A673 (cell line): Measurements from ENCODE around the gene MYOF. TPM values are rescaled to one million over a fixed set of nuclear protein-coding genes. Genes with fewer than 3 reads are reported as not detected.
A peak's percentile ranks its signal among the peaks of the same experiment; 100 is the strongest.
"Not testable (repeated sequence)": the region's sequence is repeated elsewhere in the genome, so short reads cannot be mapped to it uniquely, and the experiment has no call there.

Experiments
- BruUV-seq: library from RNA; stranded (reverse); fragments of 400-500 nt; replicated peaks from 2 replicates; lab custom pipeline; 2021; lab: Mats Ljungman, UMichigan
- CTCF ChIA-PET: fragments of 300-600 bp; sonication (Branson Sonifier 250); formaldehyde crosslinking; loops from one replicate; lab custom pipeline; 2022; ENCODE audit warnings: antibody characterized with exemption; lab: Charles Lee
- POLR2A ChIA-PET: fragments of 300-600 bp; sonication (Branson Sonifier 250); formaldehyde crosslinking; loops from one replicate; lab custom pipeline; 2022; ENCODE audit warnings: antibody characterized with exemption; ENCODE audit not compliant: low non-redundant PET; lab: Charles Lee
- DNase-seq: peaks from one replicate; pipeline ENCODE4 v3.0.0-alpha.2; 2015; ENCODE audit warnings: low spot score
- H3K27ac ChIP-seq: fragments of 200-600 bp; sonication (generic); 2 replicates; pipeline ENCODE4 v1.5.1; 2016; ENCODE audit warnings: mixed run types, low read depth, mild to moderate bottlenecking, mixed read lengths, antibody characterized with exemption, low read length; ENCODE audit not compliant: poor library complexity, severe bottlenecking
- H3K27me3 ChIP-seq: fragments of 200-600 bp; sonication (generic); replicated peaks from 2 replicates; pipeline ENCODE4 v1.6.1; 2017; ENCODE audit warnings: mixed run types, low read depth, mild to moderate bottlenecking, mixed read lengths, antibody characterized with exemption, low read length; ENCODE audit not compliant: insufficient read depth, poor library complexity
- H3K36me3 ChIP-seq: fragments of 200-600 bp; sonication (generic); 2 replicates; pipeline ENCODE4 v1.6.1; 2016; ENCODE audit warnings: mixed run types, mild to moderate bottlenecking, mixed read lengths, antibody characterized with exemption, low read length; ENCODE audit not compliant: insufficient read depth, poor library complexity, severe bottlenecking
- H3K4me1 ChIP-seq: fragments of 200-600 bp; sonication (generic); 2 replicates; pipeline ENCODE4 v1.6.1; 2017; ENCODE audit warnings: mixed run types, mild to moderate bottlenecking, mixed read lengths, antibody characterized with exemption, low read length; ENCODE audit not compliant: insufficient read depth, poor library complexity, severe bottlenecking
- H3K4me3 ChIP-seq: fragments of 200-600 bp; sonication (generic); 2 replicates; pipeline ENCODE4 v1.5.1; 2016; ENCODE audit warnings: low read depth, mixed run types, mild to moderate bottlenecking, mixed read lengths, low read length; ENCODE audit not compliant: poor library complexity, severe bottlenecking
- H3K9me3 ChIP-seq: fragments of 200-600 bp; sonication (generic); 2 replicates; pipeline ENCODE4 v1.6.1; 2016; ENCODE audit warnings: mixed run types, low read depth, mild to moderate bottlenecking, mixed read lengths, antibody characterized with exemption, low read length; ENCODE audit not compliant: poor library complexity, severe bottlenecking
- CTCF ChIP-seq: fragments of 300-800, 200-600 bp; sonication (generic); conservative IDR thresholded peaks from 2 replicates; pipeline ENCODE4 v1.5.1; 2017; ENCODE audit warnings: low read depth, mild to moderate bottlenecking, antibody characterized with exemption, low read length, moderate library complexity, mixed read lengths
- EZH2 ChIP-seq: fragments of 200-600 bp; sonication (generic); IDR thresholded peaks from 2 replicates; pipeline ENCODE4 v1.6.1; 2017; ENCODE audit warnings: borderline replicate concordance, low read depth, mild to moderate bottlenecking, mixed read lengths, antibody characterized with exemption, low read length; ENCODE audit not compliant: poor library complexity, severe bottlenecking
- intact Hi-C: fragments of 100-400 bp; cut with micrococcal nuclease; formaldehyde crosslinking; loops from one replicate; pipeline ENCODE4 v1.10.0; 2022; ENCODE audit not compliant: unreplicated experiment
- total RNA-seq: library from RNA; stranded (reverse); gene quantifications from 2 replicates; pipeline ENCODE4 v1.2.3, GENCODE V29; 2021

MYOF gene
- total RNA-seq, 1 experiment from 2014 or later: 24.2 TPM

DNA sequence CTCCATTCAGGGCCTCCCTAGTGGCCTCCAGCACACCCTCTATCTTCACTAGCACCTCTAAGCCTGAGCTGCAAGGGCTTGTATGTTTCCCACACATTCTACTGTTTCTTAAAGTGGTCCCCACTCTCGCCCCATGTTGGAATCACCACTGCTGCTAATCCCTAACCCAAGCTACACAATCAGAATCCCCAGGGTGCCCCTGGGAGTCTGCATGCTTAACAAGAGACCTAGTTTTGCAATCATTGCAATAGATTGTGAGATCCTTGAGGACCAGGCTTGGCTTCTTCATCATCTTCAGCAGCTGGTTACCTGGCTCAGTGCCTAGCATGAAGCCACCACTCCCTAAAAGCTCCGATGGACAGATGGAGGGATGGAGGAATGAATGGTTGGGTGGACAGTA, 113.9 kb downstream of the MYOF start:
- no peaks in the 10 kb centered on the region for H3K36me3 ChIP-seq
- no peak overlapping the region for H3K4me3 ChIP-seq
- peak; percentile 35 for DNase-seq
- H3K27me3 ChIP-seq: no peaks in the 10 kb centered on the region
- no peak overlapping the region for H3K27ac ChIP-seq
- H3K4me1 ChIP-seq: no peaks in the 10 kb centered on the region
- intact Hi-C loops: no loop called here
- BruUV-seq: no TSS peak
- TF ChIP-seq EZH2: no peak
- no peak for TF ChIP-seq CTCF
- POLR2A ChIA-PET: interaction anchor here (0.6 kb wide), 1 partner anchor 151 kb away, joined by 3 read pairs; no protein-coding TSS in a partner anchor
- H3K9me3 ChIP-seq: no peaks in the 10 kb centered on the region
- CTCF ChIA-PET: no interaction called here

DNA sequence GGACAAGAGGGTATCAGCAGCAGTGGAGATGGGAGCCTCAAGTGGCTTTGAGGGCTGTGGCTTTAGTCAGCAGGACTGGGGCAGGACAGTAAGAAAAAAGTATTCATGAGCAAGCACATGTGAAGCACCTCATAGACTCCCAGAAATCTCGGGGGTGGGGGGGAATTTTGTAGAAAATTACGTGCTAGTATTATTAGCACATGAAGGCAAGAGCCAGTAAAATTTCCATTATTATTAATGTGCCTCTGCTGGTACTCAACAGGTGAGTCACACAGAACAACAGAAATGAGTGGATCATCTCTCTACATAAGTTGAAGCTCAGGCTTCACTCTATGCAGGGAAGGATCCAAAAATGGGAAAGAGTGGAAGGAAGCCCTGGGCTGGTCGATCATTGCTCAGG, 114.5 kb downstream of the MYOF start:
- no peak for DNase-seq
- Histone ChIP-seq H3K36me3 (no peaks in the 10 kb centered on the region), H3K4me1 (no peaks in the 10 kb centered on the region), H3K27me3 (no peaks in the 10 kb centered on the region), H3K27ac (no peak overlapping the region), H3K4me3 (no peak overlapping the region), H3K9me3 (no peaks in the 10 kb centered on the region)
- ChIA-PET CTCF (no interaction called here), POLR2A (no interaction called here)
- BruUV-seq: no TSS peak
- intact Hi-C loops: no loop called here
- TF ChIP-seq EZH2: no peak
- TF ChIP-seq CTCF: no peak

GRCh38 chr10:93364966-93365365, 117.2 kb downstream of the MYOF start:
- BruUV-seq: no TSS peak
- ChIA-PET CTCF (no interaction called here), POLR2A (no interaction called here)
- H3K4me1 ChIP-seq: no peaks in the 10 kb centered on the region
- no peak for TF ChIP-seq EZH2
- no peak overlapping the region for H3K4me3 ChIP-seq
- H3K27me3 ChIP-seq: no peaks in the 10 kb centered on the region
- DNase-seq: no peak
- intact Hi-C loops: no loop called here
- H3K9me3 ChIP-seq: no peaks in the 10 kb centered on the region
- no peaks in the 10 kb centered on the region for H3K36me3 ChIP-seq
- no peak overlapping the region for H3K27ac ChIP-seq

DNA sequence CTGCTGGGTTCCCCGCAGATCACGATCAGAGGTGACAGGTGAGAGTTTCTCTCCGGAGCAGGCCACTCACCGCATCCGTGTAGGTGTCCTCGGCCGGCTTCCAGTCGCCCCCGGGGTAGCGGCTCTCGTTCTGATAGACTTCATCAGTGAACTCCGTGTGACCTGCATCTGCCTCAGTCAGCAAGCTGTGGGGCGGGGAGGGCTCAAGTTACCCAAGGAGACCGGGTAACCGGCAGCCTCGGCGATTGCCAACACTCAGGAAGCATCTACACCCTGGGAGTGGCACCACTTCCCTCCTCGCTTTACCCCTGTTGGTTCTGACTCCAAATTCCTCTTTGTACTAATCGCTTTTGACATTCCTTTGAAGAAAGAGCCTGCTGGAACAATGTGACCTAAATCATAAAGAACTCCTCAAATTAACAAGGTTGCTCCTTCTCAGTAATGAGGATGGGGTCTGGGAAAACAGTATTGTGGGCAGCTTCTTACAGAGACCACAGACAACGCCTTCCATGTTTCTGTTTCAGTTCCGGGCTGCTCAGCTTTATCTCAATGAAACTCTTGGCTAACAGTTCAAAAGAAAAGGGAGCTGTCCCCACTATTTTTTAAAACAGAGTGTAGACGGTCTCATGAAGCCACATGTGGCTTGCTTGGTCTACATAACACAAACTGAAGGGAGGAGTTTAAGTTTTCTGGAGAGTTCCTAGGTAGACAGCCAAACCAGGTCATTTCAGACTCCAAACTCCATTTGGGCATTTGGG, 118.1 kb downstream of the MYOF start:
- Histone ChIP-seq H3K36me3 (no peaks in the 10 kb centered on the region), H3K27me3 (no peaks in the 10 kb centered on the region), H3K4me1 (no peaks in the 10 kb centered on the region), H3K27ac (no peak overlapping the region), H3K4me3 (no peak overlapping the region), H3K9me3 (no peaks in the 10 kb centered on the region)
- DNase-seq: no peak
- ChIA-PET CTCF (no interaction called here), POLR2A (no interaction called here)
- intact Hi-C loops: no loop called here
- TF ChIP-seq CTCF (no peak), EZH2 (no peak)
- no TSS peak for BruUV-seq

GRCh38 chr10:93358398-93358797, 123.7 kb downstream of the MYOF start:
- H3K27me3 ChIP-seq, DNase-seq, H3K27ac ChIP-seq, H3K4me1 ChIP-seq, H3K36me3 ChIP-seq, H3K9me3 ChIP-seq, BruUV-seq, POLR2A ChIA-PET, H3K4me3 ChIP-seq: not testable (repeated sequence)
- intact Hi-C loops: loop anchor here (5.0 to 10.0 kb wide), 3 partner anchors 244 to 471 kb away; no protein-coding TSS in a partner anchor
- CTCF ChIA-PET: interaction anchor here (0.6 to 2.3 kb wide), 4 partner anchors 124 to 327 kb away, joined by 3 to 13 read pairs (median 5); partner anchors contain the start of gene MYOF
